NCI-H2227 (cell line): ENCODE data around the gene RAB12.
"Not testable (repeated sequence)": the region's sequence is repeated elsewhere in the genome, so short reads cannot be mapped to it uniquely, and the experiment has no call there.

ENCODE experiments used
- DNase-seq: peaks from one replicate; lab custom pipeline; 2025; ENCODE audit not compliant: unreplicated experiment; lab: John Stamatoyannopoulos, UW

Gene RAB12

GRCh38 chr18:8608795-8609658 lies at the start of gene RAB12:
Gene RAB12, plus strand, starts transcription at chr18:8609437. Its CDS starts 3 bp downstream, at chr18:8609440.
- peak; percentile 92 for DNase-seq

GRCh38 chr18:8559612-8560186 lies 49.5 kb upstream of the RAB12 start:
- no peak for DNase-seq

GRCh38 chr18:8561123-8561910 lies 47.9 kb upstream of the RAB12 start:
- DNase-seq, result no peak

- no peak for DNase-seq
Observed at GRCh38 chr18:8562070-8562469, 47.2 kb upstream of the RAB12 start.

DNA sequence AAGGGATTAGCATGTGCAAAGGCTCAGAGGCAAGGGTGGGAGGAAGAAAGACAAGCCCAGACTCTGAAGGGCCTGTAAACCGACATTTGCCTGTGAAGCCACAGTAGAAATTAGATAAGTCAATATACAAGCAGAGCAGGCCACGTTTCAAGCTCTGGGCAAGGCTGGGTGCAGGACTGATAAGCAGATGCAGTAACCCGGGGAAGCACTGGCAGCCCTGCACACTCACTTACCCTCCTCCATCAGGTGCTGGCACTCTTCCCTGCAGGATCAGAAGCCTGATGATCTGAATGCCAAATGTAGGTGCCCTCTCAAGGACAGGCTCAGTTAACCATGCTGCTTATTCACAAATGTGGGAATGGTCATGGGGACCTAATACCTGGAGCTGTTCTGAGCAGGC lies 46.3 kb upstream of the RAB12 start:
- no peak for DNase-seq

DNA sequence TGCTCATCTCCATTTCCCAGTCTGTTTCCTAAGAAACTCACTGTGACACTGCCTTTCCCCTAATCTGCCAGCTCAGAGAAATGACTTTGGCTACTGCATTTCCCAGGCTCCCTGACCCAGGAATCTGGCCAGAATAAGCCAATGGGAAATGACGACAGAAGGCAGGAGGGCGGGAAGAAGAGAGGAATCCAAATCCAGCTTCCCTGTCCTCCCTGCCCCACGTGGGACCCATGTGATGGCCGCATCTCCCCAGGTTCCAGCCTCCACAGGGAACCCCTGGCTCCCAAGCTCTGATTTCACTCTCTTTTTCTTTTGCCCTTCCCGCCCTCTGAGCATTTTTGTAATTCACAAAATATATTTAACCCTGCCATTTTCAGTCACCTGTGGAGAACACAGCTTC lies 37.8 kb upstream of the RAB12 start:
- DNase-seq, result no peak

DNA sequence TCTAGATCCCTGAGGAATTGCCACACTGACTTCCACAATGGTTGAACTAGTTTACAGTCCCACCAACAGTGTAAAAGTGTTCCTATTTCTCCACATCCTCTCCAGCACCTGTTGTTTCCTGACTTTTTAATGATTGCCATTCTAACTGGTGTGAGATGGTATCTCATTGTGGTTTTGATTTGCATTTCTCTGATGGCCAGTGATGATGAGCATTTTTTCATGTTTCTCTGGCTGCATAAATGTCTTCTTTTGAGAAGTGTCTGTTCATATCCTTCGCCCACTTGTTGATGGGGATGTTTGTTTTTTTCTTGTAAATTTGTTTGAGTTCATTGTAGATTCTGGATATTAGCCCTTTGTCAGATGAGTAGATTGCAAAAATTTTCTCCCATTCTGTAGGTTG lies 35.5 kb upstream of the RAB12 start:
- not testable (repeated sequence) for DNase-seq

DNA sequence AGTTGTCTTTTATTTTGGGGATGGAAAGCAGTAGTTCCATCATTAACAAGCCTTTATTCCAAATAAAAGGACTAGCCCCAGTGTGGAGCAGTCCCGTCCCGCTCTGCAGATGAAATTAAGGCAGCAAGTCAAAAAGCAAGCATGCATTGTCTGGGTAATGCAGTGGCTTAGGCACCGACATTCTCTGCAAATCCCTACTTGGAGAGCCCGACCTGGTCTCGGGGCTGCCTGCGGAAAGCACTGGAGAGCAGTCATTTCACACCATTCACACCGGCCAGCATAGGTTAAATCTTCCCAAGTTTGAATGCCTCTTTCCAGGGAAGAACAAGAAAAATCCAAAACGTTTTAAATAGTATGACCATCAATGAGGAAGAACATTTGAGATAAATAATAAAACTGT lies 24.4 kb upstream of the RAB12 start:
- DNase-seq, result no peak

- no peak for DNase-seq
Observed at GRCh38 chr18:8586941-8587340, 22.3 kb upstream of the RAB12 start.

DNA sequence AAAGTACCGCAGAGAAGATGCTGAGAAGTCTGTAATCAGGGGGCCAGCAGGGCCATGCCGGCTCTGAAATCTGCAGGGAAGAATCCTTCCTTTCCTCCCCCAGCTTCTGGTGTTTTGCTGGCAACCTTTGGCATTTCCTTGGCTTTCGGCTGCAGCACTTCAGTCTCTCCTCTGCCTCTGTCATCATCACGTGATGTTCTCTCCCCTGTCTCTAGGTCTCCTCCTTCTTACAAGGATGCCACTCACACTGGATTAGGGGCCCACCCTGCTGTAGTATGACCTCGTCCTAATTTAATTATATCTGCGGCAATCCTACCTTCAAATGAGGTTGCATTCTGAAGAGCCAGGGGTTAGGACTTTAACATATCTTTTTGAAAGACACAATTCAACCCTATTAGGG lies 13.8 kb upstream of the RAB12 start:
- no peak for DNase-seq

DNA sequence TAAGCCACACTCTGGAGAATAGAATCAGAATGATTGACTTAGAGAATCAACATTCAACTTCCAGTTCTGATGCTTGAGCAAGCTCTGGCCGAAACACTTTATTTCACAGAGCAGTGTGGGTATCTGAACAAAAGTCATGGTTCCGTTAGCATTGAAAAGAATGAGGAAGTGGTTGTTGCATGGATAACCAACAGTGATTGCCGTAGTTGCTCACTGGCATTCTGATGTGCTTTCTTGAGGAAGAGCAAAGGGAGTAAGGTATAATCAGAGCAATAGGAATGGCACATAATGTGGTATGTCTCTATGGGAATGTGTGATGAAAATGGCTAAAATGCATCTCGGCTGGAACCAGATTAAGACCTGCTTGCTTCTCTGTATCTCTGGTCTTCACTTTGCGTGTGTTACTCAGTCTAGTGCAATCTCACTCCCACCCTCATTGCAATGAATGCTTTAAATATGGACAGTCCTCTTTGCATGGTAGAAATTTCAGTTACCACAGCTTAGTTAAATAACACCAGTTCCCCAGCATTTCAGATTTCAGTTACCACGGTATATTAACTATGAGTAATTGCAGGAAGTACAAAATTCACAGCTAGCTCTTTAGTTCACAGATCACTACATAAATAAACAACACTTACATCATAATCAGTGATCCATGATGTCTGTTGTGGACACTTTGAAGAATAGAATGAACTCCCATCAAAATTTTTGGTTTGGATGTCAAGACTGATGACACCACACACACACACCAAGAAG lies 7.8 kb upstream of the RAB12 start:
- DNase-seq, result no peak

GRCh38 chr18:8602040-8602439 lies 7.2 kb upstream of the RAB12 start:
- no peak for DNase-seq

DNA sequence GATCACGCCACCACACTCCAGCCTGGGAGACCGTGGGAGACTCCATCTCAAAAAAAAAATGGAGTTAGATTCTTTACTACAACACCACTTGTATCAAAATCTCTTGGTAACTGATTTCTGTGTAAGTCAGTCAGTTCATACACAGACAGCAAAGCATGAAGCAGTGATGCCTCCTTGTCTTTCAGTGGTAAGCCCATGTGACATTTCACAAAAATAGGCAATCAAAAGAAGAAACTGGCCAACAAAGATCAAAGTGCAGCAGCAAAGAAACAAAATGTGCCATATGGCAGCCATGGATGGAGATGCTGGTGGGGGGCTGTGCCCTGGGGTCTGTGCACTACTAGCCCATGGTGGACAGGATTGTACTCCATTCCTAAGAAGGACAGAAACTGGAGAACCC lies 6.7 kb upstream of the RAB12 start:
- DNase-seq, result no peak

DNA sequence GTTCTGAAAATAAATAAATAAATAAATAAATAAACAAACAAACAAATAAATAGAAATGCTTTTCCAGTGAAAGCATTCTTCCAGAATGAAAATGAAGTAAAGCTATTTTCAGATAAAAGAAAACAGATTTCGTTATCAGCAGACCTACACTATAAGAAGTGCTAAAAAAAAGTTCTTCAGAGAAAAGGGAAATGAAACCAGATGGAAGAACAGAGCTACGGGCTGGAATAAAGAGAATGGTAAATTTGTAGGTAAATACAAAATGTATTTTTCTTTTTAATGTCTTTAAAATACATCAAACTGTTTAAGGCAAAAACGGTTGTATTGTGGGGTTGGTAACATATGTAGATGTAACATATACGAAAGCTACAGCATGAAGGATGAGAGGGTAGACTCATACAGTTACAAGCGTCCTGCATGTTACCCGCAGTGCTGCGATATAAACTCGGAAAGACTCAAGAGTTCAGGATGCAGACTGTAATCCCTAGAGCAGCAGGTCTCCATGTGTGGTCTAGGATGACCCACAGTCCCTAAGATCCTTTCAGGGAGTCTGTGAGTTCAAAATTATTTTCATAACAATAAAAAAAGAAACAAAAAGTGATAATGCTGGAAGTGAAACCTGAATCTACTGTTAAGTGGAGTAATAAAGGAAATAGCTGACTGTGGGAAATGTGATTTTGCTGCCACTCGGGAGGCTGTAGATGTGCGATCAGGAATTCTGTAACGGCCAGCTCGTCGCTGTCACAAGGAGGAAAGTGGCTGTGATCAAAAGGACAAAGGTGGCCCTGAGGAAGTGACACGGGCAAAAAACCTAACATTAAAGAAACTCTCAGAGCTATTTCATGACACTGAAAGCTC lies 5.3 kb upstream of the RAB12 start:
- no peak for DNase-seq

DNA sequence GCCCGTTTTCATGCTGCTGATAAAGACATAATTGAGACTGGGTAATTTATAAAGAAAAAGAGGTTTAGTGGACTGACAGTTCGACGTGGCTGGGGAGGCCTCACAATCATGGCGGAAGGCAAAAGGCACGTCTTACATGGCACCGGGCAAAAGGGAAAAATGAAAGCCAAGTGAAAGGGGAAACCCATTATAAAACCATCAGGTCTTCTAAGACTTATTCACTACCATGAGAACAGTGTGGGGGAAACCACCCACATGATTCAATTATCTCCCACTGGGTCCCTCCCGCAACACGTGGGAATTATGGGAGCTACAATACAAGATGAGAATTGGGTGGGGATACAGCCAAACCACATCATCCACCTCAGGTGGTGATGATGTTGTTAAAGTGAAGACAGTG lies 3.3 kb upstream of the RAB12 start:
- no peak for DNase-seq

- peak; percentile 35 for DNase-seq
Observed at GRCh38 chr18:8607776-8608742, 1.2 kb upstream of the RAB12 start.

DNA sequence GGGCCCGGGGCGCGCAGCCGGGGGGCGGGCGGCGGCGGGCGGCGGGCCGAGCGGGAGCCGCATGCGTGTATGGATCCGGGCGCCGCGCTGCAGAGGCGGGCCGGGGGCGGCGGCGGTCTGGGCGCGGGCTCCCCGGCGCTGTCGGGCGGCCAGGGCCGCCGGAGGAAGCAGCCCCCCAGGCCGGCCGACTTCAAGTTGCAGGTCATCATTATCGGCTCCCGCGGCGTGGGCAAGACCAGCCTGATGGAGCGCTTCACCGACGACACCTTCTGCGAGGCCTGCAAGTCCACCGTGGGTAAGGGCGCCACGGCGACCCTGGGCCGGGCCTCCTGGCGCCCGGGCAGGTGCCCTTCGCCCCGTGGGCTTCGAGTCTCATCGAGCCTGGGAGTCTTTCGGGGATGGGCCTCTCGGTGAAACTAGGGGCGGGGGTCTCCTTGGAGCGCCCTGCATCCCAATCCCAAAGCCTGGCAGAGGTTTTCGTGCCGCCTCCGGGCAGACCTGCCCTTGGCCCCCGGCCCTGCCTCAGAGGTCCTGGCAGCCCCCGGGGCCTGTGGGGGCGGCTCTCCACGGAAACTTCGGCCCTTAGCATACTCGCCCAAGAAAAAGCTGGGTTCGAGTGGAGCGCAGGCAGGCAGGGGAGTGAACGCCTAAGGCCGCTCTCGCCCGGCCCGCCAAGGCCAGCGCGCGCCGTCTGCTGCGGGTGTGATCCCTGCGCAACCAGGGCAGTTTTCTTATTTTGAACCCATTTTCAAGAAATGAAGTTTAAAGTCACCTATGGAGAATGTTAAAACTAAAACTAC lies 622 bp downstream of the RAB12 start:
- peak; percentile 58 for DNase-seq

- no peak for DNase-seq
Observed at GRCh38 chr18:8610459-8610851, 1.2 kb downstream of the RAB12 start.
